HG02981 (cell line): ENCODE data around the gene LAMA5.

Experiments
- ATAC-seq: cut with Tn5 transposase; IDR thresholded peaks from one replicate; pipeline ENCODE4 v1.9.1; 2021; ENCODE audit warnings: mild to moderate bottlenecking, moderate library complexity; ENCODE audit not compliant: unreplicated experiment

The LAMA5 gene

DNA sequence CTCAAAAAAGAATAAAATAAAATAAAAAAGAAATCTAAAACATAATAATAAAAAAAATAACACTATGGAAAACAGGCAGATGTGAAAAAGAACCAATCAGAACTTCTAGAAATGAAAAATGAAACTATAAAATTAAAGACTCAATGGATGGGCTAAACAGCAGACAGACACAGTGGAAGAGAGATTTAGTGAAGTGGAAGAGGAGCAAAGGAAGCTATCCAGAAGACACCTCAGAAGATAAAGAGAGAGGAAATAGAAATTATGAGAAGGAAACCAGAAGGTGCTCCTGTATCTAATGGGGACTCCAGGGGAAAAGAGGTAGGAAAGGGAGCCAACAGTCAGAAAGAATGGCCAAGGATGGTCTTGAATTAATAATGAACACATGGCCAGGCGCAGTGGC lies 18.5 kb downstream of the LAMA5 start:
- no peak for ATAC-seq

GRCh38 chr20:62347445-62347844 lies 19.7 kb downstream of the LAMA5 start:
- no peak for ATAC-seq

- no peak for ATAC-seq
These were observed 20.0 kb downstream of the LAMA5 start for GRCh38 chr20:62347151-62347404.

GRCh38 chr20:62346398-62347150 lies 20.5 kb downstream of the LAMA5 start:
- no peak for ATAC-seq

- no peak for ATAC-seq
These were observed 21.3 kb downstream of the LAMA5 start for GRCh38 chr20:62345681-62346370.

GRCh38 chr20:62344782-62345181 lies 22.3 kb downstream of the LAMA5 start:
- ATAC-seq, result no peak

- ATAC-seq, result no peak
These were observed 23.0 kb downstream of the LAMA5 start for GRCh38 chr20:62344092-62344491.

DNA sequence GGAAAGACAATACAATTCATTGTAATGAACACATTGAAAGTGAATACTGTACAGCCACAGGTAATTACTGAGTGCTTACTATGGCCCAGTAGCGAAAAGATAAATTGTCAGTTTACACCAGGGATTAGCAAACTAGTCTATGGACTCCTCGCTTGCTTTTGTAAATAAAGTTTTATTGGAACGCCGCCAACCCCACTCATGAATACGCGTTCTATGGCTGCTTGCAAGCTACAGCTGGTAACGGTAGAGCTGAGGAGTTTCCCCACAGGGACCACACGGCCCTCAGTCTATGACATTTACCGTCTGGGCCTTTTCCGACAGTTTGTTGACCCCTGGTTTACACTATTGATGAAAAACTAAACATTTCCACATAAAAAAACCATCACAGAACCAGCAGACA lies 24.2 kb downstream of the LAMA5 start:
- no peak for ATAC-seq

DNA sequence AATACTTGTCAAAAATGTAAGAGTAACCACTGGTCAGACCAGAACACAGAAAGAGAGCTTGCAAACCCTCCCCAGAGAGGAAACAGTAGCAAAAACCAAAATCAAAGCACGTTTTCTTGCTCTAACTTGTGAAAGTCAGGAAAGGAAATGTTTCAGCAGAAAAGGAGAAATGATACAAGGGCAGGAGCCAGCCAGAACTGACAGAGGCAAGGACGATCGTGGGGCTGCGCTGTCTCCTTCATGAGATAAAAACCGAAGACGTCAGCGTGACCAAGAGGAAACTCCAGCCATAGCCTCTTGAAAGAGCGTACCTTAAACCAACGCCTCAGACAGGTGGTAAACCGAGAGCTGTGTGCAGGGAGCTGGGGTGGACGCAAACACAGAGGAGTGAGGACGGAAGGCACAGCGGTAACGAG lies 27.5 kb downstream of the LAMA5 start:
- ATAC-seq, result peak; percentile 49

DNA sequence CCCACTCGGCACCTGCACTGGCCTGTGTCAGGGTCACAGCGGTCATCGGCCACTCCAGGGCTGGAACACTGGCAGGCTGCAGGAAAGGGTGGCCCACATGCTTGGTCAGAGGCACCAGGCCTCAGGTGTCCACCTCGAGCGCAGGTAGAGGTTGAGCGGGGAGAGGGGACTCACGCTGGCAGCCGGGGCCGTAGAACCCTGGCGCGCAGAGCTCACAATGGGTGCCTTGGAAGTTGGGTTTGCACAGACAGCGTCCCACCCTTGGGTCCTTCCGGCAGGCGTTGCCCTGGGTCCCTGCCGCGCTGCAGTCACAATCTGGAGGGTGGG lies 28.9 kb downstream of the LAMA5 start:
- no peak for ATAC-seq

DNA sequence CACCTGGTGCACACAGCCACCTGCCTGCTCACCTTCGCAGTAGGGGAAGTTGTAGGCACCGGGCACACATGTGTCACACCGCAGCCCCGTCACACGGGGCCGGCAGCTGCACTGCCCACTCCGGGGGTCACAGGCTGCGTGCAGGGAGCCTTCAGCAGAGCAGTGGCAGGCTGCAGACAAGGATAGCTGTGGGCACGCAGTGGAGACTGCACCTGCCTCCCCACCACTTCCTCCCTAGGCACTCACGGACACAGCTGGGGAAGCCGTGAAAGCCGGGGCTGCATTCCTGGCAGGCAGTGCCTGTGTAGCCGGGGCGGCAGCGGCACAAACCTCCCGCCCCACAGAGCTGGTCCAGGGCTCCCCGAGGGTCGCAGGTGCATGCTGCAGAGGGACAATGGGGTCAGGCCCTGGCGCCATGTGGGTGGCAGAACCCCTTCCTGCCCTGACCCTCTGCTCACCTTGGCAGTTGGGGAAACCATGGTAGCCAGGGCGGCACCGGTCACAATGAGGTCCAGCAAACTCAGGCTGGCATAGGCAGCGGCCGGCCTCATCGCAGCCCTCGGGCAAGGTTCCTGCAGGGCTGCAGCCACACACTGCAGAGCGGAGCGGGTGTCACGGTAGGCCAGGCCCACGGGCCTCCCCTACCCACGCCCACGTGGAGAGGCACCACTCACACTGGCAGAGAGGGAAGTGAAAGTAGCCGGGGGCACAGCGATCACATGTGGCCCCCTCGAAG lies 29.4 kb downstream of the LAMA5 start:
- ATAC-seq, result no peak

DNA sequence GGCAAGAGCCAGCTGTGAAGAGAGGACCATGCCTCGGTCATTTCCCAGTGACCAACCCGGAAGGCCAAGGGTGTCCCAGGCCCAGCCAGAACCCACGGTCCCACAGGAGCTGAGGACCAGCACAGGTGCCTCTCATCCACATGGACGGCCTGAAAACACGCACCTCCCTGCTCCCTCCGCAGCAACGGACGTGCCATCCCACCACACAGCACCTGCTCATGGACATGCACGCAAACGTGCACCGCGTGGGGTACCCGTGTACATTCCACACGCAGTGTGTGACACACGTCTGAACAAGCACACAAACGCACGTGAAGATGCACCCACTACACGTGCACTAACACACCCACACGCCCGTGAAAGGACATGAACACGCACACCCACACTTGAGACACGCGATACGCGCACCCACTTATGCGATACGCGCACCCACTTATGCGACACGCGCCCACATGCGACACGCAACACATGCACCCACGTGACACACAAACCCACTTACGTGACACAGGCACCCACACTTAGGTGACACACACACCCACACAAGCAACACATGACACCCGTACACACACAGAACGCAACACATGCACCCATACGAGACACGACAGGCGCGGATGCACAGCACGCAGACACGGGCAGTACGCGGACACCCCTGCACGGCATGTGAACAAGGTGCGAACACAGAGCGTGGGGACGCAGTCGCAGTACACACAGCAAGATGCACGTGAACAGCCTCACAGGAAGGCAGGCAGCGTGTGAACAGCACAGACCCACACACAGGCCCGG lies 30.1 kb downstream of the LAMA5 start:
- ATAC-seq, result no peak

DNA sequence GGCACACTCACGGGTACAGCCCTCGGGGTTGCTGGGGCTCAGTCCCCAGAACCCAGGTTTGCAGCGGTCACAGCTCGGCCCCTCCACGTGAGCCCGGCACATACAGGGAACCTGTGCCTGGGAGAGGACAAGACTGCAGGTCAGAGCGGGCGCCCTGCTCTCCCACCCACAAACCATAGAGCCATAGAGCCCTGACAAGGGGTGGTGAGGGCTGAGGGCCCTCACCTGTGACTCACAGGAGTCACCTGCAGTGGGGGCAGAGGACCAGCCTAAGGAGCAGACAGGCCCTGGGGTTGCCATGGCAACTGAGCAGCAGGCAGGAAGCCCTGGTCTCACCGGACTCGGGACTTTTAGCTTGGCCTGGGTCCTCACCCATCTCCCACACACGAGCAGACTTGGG lies 30.8 kb downstream of the LAMA5 start:
- ATAC-seq, result no peak

GRCh38 chr20:62335532-62335931 lies 31.6 kb downstream of the LAMA5 start:
- no peak for ATAC-seq

DNA sequence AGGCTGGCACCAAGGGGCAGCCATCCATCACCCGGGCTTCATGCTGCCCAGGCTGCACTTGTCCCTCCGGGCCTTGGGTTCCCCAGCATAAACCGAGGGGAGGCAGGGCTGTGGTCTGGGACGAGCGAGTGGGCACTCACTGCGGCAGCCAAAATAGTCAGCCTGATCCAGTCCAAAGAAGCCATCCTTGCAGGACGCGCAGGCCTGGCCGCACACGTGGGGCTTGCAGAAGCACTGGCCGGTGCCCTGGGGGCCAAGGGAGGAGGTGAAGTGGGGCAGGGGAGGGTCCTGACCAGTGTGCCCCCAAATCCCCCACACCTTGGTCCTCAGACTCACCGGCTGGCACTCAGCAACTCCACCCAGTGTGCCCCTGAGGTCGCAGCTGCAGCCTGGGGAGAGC lies 32.2 kb downstream of the LAMA5 start:
- ATAC-seq, result no peak

DNA sequence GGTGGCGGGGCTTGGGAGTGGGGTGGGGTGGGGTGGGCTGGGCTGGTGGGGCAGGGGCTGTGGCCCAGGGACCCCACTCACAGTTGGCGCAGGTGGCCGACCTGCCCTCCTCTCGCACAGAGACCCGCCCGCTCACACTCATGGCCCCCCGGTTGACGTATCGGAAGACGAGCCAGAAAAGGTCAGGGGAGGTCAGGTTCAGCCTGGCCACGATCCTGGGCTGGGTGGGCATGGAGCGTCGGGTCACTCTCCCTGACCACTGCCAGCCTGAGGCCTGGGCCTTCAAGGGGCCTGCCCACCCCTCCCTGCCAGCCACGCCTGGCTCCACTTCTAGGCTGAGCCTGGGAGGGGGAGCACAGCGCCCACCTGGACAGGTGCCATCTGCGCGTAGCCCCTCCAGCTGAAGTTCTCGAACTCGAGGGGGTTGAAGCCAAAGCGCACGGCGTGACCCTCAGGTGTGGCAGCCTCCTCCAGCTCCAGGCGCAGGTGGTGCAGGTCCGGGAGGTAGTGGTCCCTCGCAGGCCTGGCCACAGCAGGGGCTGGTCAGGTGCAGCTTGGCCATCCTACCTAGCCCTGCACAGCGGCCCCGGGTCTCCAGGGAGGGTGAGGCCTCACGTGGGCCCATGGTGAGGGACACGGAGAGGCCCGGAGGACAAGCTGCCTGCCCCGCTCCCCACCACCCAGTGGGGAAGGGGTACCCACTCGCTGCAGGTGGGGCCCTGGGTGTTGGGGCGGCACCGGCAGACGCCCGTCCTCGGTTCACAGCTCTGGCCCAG lies 33.1 kb downstream of the LAMA5 start:
- ATAC-seq, result no peak

DNA sequence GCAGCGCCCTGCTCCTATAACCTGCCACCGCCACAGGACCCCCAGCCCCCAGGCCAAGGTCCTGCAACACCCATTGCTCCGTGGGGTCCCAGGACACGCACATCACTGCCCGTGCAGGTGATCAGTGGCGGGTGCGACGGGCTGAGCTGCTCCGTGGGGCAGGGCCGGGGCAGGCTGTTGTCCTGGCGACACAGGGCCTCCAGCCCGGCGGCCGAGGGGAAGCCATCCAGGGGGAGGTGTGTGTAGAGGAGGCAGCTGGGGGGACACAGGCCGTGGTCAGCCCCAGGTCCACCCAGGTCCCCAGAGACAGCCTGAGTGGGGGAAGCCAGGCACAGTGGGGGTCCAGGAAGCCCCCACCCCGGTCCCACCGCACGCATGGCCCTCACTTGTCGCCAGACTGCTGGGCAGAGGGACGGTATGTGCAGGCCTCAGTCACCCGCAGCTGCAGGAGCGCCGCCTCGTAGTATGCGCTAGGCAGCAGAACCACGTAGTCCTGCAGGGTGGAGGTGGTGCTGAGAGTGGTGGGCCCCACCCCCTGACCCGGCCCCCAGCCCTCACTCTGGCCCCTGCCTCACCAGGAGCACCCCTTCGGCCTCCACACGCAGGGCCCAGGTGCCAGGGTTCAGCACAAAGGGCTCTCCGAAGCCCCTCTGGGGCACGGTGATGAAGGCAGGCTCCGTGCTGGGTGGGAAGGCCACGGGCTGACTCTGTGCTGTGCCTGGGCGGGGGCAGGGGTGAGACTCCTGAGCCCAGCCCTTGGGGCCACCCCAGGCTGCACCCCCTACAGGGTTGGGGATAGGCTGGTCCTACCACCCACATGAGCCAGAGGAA lies 33.9 kb downstream of the LAMA5 start:
- ATAC-seq, result no peak

DNA sequence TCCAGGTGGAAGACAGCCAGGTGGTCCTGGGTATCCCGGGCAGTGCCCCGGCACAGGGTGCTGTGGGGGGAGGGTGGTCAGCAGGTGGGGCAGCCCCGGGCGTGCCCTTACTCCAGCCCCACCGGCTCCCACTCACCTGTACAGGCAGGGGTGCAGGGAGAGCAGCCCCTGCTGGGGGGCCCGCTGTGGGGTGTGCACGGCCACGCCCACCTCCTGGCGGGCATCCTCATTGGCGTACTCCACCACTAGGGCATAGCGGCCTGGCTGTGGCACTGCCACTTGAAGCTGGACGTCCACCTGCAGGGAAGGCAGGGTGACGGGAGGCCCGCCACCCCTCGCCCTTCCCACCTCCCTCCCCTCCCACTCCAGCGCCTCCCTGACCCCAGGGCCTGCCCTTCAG lies 34.7 kb downstream of the LAMA5 start:
- no peak for ATAC-seq

DNA sequence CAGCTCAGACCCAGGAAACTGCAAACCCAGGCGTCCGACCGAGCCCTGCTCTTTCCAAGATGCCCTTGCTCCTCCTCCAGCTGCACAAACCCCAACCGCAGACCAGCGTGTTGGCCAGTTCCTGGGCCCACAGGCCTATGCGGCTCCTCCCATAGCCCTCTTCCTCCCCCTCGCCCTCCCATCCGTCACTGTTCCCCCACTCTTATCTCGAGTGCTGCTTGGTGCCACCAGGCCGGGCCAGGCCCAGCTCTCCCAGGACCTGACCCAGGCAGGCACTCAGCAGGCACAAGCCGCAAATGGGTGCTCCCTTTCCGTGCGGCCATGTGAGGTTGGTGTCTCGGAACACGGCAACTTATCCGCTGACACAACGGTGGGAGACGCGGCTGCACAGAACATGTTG lies 35.8 kb downstream of the LAMA5 start:
- ATAC-seq, result no peak
